ENCODE results near the gene FBXW9.

FBXW9 gene

GRCh38 chr19:12666265-12667048 lies 30.0 kb downstream of the FBXW9 start, which contains the start of the genes MAN2B1 and WDR83:
Gene MAN2B1, minus strand, starts transcription at chr19:12666742. Its CDS starts 41 bp downstream, at chr19:12666701.
Gene WDR83, plus strand, starts transcription at chr19:12666807. Its CDS starts 2,984 bp downstream, at chr19:12669791.
- no peaks in the 10 kb centered on the region for H4K20me1 ChIP-seq (ENCODE audit: insufficient read depth)
- peak within 1 kb of the TSS; percentile 54; the same call in 1 of the 2 replicates for H3K9ac ChIP-seq
- H2AFZ ChIP-seq (ENCODE audit: low read depth): peak within 1 kb of the TSS; percentile 89
- H3K27me3 ChIP-seq (ENCODE audit: insufficient read depth, low read depth): no peaks in the 10 kb centered on the region
- H3K4me2 ChIP-seq: peak within 1 kb of the TSS; percentile 97
- H3K4me1 ChIP-seq (ENCODE audit: low read depth, poor library complexity, severe bottlenecking): peaks cover 30% of the 10 kb centered on the region
- no peak within 1 kb of the TSS for H3K27ac ChIP-seq
- 0 out of 2 replicates have a peak, but pooled peaks cover 6% of the 10 kb centered on the region for H3K79me2 ChIP-seq (ENCODE audit: insufficient read depth, low read depth)
- TF ChIP-seq CTCF (conservative IDR thresholded peaks at IDR 0.05; ENCODE audit: low read depth, low read length): no peak
- no peak within 1 kb of the TSS for H3K4me3 ChIP-seq (IDR thresholded peaks at IDR 0.05; ENCODE audit: insufficient read depth, low read depth, low read length)
- no peaks in the 10 kb centered on the region; the same call in 1 of the 2 replicates for H3K36me3 ChIP-seq (ENCODE audit: insufficient read depth)

- Histone ChIP-seq H3K9ac (peak overlapping the region; percentile 54; the same call in 1 of the 2 replicates), H3K27me3 (ENCODE audit: insufficient read depth, low read depth) (no peaks in the 10 kb centered on the region), H3K4me3 (IDR thresholded peaks at IDR 0.05; ENCODE audit: insufficient read depth, low read depth, low read length) (no peak overlapping the region), H3K4me1 (ENCODE audit: low read depth, poor library complexity, severe bottlenecking) (peaks cover 30% of the 10 kb centered on the region), H2AFZ (ENCODE audit: low read depth) (peak overlapping the region; percentile 89; the same call in 1 of the 2 replicates), H3K79me2 (ENCODE audit: insufficient read depth, low read depth) (0 out of 2 replicates have a peak, but pooled peaks cover 6% of the 10 kb centered on the region), H4K20me1 (ENCODE audit: insufficient read depth) (no peaks in the 10 kb centered on the region), H3K36me3 (ENCODE audit: insufficient read depth) (no peaks in the 10 kb centered on the region; the same call in 1 of the 2 replicates), H3K4me2 (peak overlapping the region; percentile 97), H3K27ac (no peak overlapping the region)
- TF ChIP-seq CTCF (conservative IDR thresholded peaks at IDR 0.05; ENCODE audit: low read depth, low read length): no peak
Measured at GRCh38 chr19:12665671-12666264, 30.7 kb downstream of the FBXW9 start.

- Histone ChIP-seq H3K27me3 (ENCODE audit: insufficient read depth, low read depth) (no peaks in the 10 kb centered on the region), H3K79me2 (ENCODE audit: insufficient read depth, low read depth) (0 out of 2 replicates have a peak, but pooled peaks cover 6% of the 10 kb centered on the region), H3K4me2 (no peak overlapping the region), H4K20me1 (ENCODE audit: insufficient read depth) (no peaks in the 10 kb centered on the region), H3K4me1 (ENCODE audit: low read depth, poor library complexity, severe bottlenecking) (peaks cover 24% of the 10 kb centered on the region), H2AFZ (ENCODE audit: low read depth) (no peak overlapping the region), H3K9ac (no peak overlapping the region), H3K27ac (no peak overlapping the region), H3K36me3 (ENCODE audit: insufficient read depth) (no peaks in the 10 kb centered on the region; the same call in 1 of the 2 replicates), H3K4me3 (IDR thresholded peaks at IDR 0.05; ENCODE audit: insufficient read depth, low read depth, low read length) (no peak overlapping the region)
- no peak for TF ChIP-seq CTCF (conservative IDR thresholded peaks at IDR 0.05; ENCODE audit: low read depth, low read length)
Measured at GRCh38 chr19:12665281-12665573, 31.2 kb downstream of the FBXW9 start.

GRCh38 chr19:12664406-12665280 lies 31.8 kb downstream of the FBXW9 start:
- H3K4me1 ChIP-seq (ENCODE audit: low read depth, poor library complexity, severe bottlenecking): peaks cover 23% of the 10 kb centered on the region
- H3K4me3 ChIP-seq (IDR thresholded peaks at IDR 0.05; ENCODE audit: insufficient read depth, low read depth, low read length): no peak overlapping the region
- no peak overlapping the region for H3K9ac ChIP-seq
- H4K20me1 ChIP-seq (ENCODE audit: insufficient read depth): no peaks in the 10 kb centered on the region
- no peak for TF ChIP-seq CTCF (conservative IDR thresholded peaks at IDR 0.05; ENCODE audit: low read depth, low read length)
- H3K79me2 ChIP-seq (ENCODE audit: insufficient read depth, low read depth): 0 out of 2 replicates have a peak, but pooled peaks cover 6% of the 10 kb centered on the region
- H3K27ac ChIP-seq: no peak overlapping the region
- H3K36me3 ChIP-seq (ENCODE audit: insufficient read depth): no peaks in the 10 kb centered on the region; the same call in 1 of the 2 replicates
- no peaks in the 10 kb centered on the region for H3K27me3 ChIP-seq (ENCODE audit: insufficient read depth, low read depth)
- H3K4me2 ChIP-seq: no peak overlapping the region
- H2AFZ ChIP-seq (ENCODE audit: low read depth): no peak overlapping the region

Data from KMS-11 (cell line).